NCI-H1436 treated with DMSO at 0.1 percent for 48 hours (cell line): ENCODE measurements around the gene PEAR1.

Source experiments
- DNase-seq: peaks from one replicate; lab custom pipeline; 2025; lab: John Stamatoyannopoulos, UW

PEAR1 gene

DNA sequence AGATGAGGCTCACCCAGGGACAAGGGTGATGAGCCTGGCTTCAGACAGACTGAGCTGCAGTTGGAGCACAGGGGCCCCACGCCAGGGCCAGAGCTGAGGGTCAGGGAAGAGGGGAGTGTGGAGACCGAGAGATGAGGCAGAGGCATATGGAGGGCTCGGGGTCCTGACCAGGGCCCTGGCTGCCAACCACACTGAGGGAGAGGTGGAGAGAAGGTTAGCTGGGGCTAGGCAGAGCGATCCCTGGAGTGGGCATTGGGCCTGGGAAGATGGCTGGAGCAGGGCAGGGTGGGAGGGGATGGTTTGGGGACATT lies 8.0 kb downstream of the PEAR1 start:
- DNase-seq, result no peak

DNA sequence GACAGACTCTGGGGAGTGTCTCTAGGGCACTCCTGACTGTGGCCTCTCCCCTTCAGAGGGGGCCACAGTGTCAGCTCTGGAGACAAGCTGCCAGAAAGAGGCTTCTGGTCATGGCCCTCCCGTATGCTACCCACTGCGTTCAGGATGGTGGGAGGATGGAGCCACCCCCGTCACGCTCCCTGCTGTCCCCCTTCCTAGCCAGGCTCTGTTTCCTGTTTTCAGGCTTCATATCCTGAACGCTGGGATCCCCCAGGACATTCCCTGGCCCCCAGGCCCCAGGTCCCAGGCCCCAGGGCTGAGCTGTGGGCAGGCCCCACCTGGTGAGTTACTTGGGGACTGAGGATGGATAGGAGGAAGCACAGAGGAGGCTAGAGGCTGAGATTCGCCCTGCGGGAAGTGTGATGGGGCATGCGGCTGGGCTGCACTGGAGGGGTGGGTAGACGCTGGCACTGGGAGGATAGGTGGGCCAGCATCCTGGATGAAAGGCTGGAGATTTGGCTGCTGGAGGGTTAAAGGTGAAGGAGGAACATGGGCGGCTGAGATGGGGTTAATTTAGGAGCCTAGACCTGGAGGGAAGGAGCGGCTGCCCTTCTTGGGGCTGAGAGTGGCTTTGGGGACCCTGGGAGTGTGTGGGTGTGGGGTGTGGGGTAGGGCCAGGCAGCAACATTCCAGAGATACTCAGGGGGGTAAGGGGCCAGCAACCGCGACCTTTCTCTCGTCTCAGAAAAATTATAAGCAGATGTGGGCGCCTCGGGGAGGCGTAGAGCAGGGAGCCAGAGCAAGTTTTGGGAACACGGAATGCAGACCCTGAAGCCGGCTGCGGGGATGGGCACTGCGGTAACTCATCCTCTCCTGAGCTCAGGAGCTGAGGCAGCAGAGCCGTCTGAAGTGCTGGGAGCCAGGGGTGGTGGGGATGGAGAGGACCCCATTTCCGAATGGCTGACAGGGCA lies 8.7 kb downstream of the PEAR1 start:
- no peak for DNase-seq

DNA sequence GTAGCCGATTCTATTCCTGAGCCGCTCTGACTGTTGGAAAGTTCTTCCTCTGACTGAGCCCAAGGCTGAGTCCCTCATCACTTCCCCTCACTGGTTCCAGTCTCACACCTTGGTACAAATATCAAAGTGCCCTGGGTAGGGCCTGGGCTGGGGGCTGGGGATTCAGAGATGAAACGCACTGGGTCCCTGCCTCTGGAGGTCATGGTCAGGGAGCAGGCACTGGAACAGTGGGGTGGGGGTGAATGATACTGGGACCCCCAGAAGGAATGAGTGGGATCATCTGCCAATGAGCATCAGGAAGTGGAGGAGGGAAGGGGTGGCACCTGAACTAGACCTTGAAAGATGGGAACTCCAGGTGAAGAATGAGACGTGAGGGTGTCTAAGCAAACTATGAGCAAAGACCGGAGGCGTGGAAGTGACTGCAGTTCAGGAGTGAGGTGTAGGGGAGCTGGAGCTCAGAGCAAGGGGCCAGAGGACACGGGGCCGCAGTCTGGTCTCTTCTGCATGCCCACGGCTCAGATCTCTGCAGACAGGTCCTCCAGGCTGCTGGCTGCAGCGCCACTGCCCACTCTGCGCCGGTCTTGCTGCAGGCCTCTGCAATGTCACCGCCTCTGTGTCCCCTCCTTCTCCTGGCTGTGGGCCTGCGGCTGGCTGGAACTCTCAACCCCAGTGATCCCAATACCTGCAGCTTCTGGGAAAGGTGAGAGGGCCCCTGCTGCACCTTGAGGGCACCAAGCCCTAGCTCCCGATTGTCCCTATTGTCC lies 10.0 kb downstream of the PEAR1 start:
- no peak for DNase-seq

DNA sequence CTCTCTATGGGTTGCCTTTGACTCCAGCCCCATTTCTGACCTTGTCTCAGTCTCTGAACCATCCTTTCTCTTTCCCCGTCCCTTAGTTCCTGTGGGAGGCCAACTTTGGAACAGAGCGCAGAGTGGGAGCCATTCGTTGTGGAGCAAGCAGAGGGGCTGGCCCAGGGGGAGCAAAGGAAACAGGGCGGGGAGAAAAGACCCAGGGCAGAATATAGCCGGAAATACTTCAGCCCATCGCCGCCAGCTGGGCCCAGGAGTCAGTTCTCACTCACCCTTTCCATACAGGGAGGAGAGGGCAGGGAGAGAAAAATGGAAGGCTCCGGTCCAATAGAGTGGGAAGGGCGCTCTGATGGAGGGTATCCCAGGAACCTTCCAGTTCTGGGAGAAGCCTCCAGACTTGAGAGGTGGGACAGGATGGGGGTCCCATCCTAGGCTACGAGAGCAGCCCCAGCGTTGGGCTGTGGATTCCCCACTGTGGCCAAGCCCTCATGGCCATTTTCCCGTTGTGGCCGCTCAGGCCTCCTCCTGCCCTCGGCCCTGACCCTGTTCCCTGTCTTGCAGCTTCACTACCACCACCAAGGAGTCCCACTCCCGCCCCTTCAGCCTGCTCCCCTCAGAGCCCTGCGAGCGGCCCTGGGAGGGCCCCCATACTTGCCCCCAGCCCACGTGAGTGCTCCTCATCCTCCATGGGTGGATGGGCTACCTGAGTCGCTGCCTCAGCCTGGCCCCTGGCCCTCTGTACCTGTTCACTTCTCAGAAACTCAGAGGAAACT lies 10.9 kb downstream of the PEAR1 start:
- DNase-seq, result no peak

DNA sequence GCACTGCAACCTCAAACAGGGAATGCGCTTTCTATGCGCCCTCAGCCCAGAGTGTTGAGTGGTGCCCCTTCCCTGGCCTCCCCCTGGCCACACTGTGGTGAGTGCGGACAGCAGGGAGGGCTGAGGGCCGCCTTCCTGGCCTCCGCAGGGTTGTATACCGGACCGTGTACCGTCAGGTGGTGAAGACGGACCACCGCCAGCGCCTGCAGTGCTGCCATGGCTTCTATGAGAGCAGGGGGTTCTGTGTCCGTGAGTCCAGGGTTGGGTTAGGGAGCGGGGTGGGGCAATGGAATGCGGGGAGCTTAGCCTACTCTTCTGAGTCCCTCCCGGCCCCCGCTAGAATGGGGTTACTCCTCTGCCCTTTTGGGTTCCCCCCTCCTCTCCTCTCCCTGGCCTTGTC lies 11.7 kb downstream of the PEAR1 start:
- no peak for DNase-seq

GRCh38 chr1:156905651-156906050 lies 12.1 kb downstream of the PEAR1 start:
- no peak for DNase-seq

DNA sequence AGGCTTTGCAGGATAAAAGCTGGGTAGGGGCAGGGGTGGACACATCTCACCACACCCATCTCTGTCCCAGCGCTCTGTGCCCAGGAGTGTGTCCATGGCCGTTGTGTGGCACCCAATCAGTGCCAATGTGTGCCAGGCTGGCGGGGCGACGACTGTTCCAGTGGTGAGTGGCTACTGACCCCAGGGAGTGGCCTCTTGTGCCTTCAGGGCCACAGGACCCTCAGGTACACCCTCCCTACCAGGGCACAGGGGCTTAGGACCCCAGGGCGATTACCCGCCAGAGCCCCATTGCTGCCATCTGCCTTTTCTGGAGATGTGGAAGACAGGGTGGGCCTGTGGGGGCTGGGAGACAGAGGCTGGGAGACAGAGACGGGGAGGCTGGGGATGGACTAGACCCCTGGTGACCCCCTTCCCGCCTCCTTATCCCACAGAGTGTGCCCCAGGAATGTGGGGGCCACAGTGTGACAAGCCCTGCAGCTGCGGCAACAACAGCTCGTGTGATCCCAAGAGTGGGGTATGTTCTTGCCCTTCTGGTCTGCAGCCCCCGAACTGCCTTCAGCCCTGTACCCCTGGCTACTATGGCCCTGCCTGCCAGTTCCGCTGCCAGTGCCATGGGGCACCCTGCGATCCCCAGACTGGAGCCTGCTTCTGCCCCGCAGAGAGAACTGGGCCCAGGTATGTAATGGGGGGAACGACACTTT lies 12.8 kb downstream of the PEAR1 start:
- no peak for DNase-seq

DNA sequence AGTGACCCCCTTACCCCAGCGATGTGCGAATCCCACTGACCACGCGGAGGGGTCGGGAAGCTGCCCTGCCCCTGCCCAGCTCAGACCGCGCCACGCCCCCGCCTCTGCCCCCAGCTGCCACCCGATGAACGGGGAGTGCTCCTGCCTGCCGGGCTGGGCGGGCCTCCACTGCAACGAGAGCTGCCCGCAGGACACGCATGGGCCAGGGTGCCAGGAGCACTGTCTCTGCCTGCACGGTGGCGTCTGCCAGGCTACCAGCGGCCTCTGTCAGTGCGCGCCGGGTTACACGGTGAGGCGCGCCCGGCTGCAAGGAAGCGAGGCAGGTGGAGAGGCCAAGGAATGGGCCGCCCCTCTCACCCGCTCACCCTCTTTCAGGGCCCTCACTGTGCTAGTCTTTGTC lies 15.0 kb downstream of the PEAR1 start:
- DNase-seq, result no peak

GRCh38 chr1:156908955-156909354 lies 15.4 kb downstream of the PEAR1 start:
- no peak for DNase-seq

DNA sequence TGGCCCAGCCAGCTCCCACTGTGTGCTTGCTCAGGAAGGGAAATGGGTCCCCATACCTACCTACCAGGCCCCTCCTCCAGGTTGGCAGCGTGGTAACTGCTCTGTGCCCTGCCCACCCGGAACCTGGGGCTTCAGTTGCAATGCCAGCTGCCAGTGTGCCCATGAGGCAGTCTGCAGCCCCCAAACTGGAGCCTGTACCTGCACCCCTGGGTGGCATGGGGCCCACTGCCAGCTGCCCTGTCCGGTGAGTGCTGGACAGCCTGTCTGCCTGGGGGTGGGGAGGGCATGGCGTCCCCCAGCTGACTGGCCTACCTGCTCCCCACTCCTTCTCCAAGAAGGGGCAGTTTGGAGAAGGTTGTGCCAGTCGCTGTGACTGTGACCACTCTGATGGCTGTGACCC lies 16.2 kb downstream of the PEAR1 start:
- no peak for DNase-seq

GRCh38 chr1:156910309-156910782 lies 16.8 kb downstream of the PEAR1 start:
- no peak for DNase-seq

- DNase-seq, result no peak
Observed at GRCh38 chr1:156911577-156912298, 18.2 kb downstream of the PEAR1 start.

- no peak for DNase-seq
Observed at GRCh38 chr1:156912310-156912709, 18.8 kb downstream of the PEAR1 start.

DNA sequence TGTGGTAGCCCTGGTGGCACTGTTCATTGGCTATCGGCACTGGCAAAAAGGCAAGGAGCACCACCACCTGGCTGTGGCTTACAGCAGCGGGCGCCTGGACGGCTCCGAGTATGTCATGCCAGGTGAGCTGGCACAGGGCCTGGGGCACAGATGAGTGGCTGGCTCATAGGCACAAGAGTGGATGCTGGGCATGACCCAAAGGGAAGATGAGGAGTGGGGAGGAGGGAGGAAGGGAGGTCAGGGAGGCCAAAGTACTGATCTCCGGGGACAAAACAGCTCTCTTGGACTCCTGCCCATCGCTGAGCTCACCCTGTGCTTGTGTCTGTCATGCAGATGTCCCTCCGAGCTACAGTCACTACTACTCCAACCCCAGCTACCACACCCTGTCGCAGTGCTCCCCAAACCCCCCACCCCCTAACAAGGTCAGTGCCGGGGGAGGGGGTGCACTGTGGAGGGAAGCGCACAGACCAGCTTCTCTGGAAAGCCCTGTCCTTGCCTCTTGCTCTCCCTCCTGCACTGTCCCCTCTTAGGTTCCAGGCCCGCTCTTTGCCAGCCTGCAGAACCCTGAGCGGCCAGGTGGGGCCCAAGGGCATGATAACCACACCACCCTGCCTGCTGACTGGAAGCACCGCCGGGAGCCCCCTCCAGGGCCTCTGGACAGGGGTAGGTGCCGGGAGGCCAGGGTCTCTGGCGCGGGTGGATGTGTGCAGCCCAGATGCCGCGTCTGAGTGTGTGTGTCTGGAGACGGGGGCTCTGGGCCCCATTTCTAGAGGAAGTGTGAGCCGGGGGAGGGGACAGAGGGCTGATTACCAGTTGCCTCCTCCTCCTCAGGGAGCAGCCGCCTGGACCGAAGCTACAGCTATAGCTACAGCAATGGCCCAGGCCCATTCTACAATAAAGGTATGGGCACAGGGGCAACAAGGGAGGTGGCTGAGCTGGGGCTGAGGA lies 19.6 kb downstream of the PEAR1 start:
- DNase-seq, result no peak

- DNase-seq, result no peak
Observed at GRCh38 chr1:156913809-156914387, 20.4 kb downstream of the PEAR1 start.

DNA sequence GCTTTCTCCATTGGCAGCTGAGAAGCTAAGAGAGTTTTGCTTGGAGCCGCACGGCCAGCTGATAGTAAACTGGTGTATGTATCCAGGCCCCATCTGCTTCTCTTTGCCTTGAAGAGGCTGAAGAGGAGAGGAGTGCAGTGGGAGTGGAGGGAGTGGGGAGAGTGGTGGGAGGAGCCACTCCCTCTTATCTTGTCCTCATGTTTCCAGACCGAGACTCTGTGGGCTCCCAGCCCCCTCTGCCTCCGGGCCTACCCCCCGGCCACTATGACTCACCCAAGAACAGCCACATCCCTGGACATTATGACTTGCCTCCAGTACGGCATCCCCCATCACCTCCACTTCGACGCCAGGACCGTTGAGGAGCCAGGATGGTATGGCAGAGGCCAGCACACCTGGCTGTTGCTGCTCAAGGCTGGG lies 20.9 kb downstream of the PEAR1 start:
- DNase-seq, result no peak

- no peak for DNase-seq
Observed at GRCh38 chr1:156920233-156921052, 26.9 kb downstream of the PEAR1 start, which contains the start of gene LRRC71. TSS of gene LRRC71 (plus strand) at chr1:156920632. CDS start at chr1:156920804, 172 bp downstream.

- no peak for DNase-seq
Observed at GRCh38 chr1:156921053-156921529, 27.6 kb downstream of the PEAR1 start.
